Left lobe of liver (tissue), 2 donors: ENCODE results near the gene RAB36. TPM values are rescaled to one million over a fixed set of nuclear protein-coding genes. Genes with fewer than 3 reads are reported as not detected.
A peak's percentile ranks its signal among the peaks of the same experiment; 100 is the strongest.

Experiments used
- ATAC-seq: fragments of 200-7000 bp; cut with Tn5 transposase; one replicate; pipeline ENCODE4 v1.9.1; 2020; ENCODE audit warnings: mild to moderate bottlenecking, moderate library complexity
- DNase-seq: peaks from one replicate; pipeline ENCODE4 v3.0.0-alpha.2; 2020; ENCODE audit warnings: low spot score
- total RNA-seq: library from RNA; stranded (reverse); gene quantifications from one replicate; pipeline ENCODE4 v1.2.1, GENCODE V29; 2021
- donor health status: DM: no; HTN: no; CAD: no; lungs with moderate emphysema.
- donor health status: DM: no; HTN: yes; CAD: no.

RAB36 gene
- total RNA-seq, 1 donor from 2014 or later = 0.38 TPM

DNA sequence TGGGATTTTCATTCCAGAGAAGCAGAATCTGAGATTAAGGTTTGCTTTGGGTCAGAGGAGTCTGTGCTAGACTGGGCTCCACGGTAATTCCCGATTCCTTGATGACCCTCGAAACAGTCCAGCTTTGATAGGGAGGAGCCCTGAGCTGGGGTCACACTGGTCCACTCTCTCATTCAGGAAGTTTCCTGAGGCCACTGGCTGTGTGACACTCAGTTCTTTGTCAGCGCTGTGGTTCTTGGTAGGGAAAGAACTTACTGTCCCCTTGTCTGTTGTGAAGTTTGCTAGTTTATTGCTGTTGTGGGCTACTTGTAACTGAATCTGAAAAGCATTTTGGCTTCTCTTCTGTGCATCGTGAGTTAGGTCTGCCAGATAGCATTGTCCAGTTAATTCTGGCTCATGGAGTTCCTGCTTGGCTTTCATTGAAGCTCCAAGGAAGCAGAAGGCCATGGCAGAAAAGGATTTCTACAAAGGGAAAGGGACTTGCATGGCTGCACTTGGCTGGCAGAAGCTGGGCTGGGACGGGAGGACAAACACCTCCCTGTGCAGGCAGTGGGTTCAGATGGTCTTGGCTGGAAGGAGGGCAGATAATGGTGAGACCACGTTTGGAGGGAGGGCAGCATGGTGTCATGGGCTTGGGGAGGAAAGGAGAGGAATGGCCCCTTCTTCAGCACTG, 58.3 kb downstream of the RAB36 start:
- DNase-seq = no peak
- ATAC-seq = no peak

DNA sequence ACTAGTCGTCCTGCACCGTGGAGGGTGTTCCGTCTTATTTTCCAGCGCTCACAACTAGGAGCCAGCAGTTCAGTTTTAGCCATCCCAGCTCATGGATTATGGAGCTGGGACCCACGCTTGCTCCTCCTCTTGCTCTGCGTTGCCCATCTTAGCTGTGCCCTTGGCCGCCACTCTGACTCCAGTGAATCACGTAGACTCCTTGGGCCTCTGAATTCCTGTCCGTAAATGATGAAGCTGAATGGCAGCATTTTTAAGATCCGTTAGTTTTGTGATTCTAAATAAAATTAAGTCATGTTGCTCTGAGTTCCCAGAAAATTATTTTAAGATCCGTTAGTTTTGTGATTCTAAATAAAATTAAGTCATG, 58.8 kb downstream of the RAB36 start:
- DNase-seq (no peak), ATAC-seq (no peak)

DNA sequence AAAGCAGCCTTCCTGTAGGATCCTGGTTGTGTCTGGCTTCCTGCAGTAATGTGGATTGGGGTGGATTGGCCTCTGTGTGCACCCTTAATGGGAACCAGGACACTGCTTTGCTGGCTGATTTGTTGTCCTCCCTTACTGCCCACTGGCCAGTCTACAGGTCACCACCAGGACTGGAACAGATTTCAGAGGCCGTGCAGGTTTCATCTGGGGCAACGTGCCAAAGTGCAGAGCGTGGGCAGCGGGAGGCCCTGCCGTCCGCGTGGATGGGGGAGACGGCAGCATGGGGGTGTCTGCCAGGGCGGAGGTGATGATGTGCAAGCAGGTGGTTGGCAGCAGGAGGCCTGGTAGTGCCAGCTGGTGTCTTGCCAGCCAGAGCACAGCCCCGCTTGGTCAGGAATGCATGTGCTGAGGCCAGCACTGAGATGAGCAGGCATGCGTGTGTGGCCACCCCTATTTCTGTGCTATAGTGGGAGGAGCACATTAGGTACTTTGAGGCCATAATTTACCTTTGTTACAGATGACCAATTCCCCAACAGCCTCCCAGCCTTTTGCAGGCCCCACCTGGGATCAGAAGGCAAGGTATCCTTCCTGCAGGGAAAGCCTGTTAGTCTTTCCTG, 59.4 kb downstream of the RAB36 start:
- ATAC-seq (peak; percentile 84), DNase-seq (peak; percentile 95)

DNA sequence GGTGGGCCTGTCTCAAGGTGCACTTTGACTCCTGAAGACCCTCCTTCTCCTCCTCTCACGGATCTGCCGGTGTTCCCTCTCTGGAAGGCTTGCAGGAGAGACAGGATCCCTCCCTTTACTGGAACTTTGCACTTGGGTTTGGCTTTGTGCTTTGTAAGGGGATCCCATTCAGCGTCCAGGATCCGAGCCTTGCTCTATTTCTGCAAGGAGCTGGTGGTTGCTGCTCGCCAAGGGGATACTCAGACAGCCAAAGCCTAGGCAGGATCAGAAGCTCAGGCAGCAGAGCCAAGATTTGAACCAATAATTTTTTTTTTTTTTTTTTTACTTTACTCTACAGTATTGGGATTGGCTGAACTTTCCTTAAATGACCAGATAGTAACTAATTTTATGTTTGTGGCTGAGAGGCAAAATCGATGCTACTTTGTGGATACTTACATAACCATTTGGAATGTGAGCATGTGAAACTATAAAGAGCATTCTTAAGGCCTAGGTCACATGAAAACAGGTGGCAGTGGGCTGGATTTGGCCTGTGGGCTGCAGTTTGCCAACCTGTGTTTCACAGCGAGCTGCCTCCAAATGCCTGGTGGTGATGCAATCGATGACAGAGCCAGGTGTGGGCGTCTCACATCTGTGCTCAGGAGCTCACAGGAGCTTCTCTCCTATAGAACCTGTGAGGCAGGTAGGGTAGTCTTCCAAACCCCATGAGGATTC, 60.2 kb downstream of the RAB36 start:
- peak; percentile 68 for ATAC-seq
- DNase-seq = peak; percentile 87

DNA sequence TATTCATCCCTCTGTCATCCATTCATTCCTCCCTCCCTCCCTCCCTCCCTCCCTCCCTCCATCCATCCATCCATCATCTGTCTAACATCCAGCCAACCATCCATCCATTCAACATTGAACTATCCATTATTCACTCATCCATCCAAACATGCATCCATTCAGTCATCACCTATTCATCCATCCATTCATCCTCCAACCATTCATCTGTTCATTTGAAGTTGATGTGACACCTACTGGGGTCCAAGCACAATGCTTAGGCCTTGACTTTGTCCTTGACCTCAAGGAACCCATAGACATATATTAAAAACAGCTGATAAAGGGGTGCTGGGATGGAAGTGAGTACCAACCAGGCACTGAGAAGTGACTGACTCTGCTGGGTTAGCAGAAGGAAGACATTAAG, 61.6 kb downstream of the RAB36 start:
- ATAC-seq (no peak), DNase-seq (no peak)

DNA sequence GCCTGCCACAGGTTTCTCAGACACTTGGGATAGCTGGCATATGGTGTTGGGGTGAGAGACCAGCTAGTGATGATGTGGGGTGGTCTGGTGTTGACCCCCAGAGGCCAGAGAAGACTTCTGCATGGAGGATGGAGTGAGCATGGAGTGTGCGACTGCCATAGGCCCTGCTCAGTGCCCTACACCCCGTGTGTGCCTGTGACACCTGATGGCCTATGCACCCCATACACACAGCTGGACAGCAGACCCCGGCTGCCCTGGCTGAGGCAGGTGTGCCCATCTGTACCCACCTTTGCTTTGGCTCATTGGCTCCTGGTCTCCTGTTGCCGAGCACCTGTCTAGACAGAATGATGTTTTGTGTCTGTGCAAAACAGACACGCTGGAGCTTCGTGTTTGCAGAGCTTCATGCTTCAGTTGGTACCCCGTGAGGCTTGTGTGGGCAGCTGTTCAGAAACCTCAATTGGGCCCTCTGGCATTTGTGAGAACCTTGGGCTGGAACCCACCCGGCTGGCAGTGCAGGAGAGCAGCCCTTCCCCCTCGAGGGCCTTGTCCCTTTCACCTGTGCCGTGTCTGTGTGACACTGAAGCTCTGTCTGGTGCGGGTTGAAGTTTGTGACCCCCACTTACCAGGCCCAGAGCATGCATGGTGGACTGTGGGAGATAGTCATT, 62.6 kb downstream of the RAB36 start:
- no peak for DNase-seq
- no peak for ATAC-seq

DNA sequence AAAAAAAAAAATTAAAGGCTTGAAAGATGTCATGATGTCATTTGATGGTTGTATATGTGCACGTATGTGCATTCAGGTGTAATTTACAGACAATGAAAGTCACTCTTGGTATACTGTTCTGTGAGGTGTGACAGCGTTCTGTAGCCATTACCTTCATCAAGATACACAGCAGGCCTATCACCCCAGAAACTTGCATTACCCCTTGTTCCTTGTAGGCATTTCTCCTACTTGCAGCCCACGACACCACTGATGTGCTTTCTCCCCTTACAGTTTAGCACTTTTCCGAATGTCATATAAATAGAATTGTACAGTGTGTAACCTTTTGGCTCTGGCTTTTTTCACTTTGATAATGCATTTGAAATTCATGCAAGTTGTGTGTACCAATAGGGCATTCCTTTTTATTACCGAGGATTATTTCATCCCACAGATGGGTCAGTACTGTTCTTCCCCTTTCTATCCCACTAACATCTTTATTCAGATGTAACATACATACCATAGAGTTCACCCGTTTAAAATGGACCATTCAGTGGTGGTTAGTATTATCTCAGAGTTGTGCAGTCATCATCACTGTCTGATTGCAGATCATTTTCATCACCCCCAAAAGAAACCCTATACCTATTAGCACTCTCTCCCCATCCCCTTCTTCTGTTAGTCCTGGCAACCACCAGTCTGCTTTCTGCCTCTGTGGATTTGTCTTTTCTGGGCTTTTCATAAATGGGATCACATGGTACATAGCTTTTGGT, 65.3 kb downstream of the RAB36 start:
- DNase-seq = no peak

DNA sequence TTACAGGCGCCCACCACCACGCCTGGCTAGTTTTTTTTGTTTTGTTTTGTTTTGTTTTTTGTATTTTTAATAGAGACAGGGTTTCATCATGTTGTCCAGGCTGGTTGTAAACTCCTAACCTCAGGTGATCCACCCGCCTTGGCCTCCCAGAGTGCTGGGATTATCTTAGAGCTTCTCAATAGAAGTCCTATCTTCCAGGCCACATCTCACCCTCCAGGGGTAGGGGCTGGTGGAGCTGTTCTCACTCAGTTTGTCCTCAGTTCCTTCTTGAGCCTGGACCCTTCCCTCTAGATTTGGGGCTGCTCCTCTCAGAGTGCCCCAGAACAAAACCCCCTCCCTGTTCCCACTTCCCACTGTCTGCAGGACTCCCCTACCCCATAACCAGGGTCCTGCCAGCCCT, 66.3 kb downstream of the RAB36 start:
- DNase-seq (no peak), ATAC-seq (no peak)

More for the DNA sequence above, 65.3 kb downstream of the RAB36 start:
- no peak for ATAC-seq

DNA sequence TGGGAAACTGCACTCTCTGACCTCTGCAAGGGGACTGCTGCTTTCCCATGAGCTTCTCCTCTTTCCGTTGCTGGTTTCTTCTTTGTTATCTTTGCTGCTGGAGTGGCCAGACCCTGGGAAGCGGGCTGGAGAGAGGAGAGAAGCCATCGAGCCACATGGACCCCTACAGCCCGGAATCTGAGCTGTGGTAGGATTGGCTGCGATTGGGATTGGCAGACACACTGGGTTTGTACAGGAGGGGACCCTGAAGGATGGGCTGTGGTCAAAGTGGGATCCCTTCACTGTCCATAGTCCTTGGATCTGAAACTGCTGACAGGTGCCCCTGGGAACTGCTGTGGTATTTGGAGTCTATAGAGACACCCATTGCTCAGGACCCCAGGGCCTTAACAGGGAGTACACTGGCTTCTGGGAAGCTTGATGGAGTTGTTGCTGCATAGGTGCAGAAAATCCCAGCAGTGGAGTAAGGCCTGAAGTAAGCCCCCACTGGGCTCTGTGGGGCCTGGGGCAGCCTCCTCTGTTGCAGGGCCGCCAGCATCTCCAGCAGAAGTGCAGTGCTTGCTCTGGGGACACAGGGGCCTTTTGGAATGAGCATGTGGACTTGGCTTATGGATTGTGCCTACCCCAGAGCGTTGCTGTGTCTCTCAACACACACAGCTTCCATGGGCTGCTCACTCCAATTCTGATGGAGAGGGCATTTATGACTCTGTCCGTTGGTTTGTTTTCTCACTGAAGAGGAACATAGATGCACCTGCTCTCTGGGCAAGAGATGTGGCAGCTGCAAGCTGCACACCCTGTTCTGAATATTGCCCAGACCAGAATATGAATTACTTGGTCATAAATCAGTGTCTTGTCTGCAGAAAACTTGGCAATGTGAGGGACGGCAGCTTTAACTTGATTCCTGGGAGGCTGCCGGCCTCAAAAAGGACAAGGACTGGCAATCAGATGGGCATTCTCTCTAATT, 67.1 kb downstream of the RAB36 start:
- no peak for DNase-seq
- ATAC-seq = no peak

DNA sequence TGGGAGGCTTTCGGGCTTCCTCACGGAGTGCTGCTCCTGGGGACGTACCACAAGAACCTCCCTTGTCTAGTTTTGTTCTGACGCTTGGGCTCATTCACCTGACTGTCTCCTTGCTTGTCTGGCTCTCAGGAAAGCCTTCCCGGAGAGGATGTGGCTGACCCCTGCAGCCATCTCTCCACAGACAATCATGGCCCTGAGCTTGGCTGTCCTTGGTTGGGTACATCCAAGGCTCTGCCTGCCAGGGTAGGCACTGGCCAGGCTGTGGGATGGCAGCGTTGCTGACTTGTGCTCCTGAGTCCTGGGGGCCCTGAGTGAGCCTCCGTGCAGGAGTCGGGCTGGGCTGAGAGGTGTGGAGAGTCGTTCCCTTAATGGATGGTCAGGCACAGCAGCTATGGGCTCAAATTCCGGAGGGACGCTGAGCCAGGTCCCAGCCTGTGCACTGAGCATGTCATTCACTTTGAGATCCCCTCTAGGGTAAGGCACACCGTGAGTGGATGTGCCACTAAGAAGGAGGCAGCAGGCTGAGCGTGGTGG, 67.8 kb downstream of the RAB36 start:
- ATAC-seq (no peak), DNase-seq (no peak)

DNA sequence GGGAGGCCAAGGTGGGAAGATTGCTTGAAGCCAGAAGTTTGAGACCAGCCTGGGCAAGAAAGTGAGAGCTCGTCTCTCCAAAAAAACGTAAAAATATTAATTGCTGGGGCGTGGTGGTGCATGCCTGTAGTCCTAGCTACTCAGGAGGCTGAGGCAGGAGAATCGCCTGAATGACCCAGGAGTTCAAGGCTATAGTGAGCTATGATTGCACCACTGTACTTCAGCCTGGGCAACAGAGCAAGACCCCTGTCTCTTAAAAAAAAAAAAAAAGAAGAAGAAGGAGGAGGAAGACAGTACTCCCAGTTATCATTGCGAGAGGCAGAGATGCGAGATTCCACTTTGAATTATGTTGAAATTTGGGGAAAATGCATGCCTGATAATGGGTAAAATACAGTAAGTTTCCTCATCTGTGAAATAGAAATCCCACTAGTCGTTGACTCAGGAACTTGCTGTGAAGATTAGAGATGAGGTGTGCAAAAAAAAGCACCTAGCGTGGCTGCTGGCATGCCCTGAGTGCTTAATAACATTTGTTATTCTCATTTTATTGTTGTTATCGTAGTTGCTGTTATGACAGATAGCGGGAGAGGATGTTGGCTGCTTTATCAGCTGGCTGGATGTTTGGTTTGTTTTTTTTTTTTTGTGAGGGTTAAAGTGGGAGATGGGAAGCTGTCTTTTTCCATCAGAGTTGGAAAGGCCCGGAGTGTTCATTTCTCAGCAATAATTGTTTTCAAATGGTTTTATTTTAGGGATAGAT, 68.5 kb downstream of the RAB36 start:
- ATAC-seq = no peak

More for the DNA sequence above, 68.5 kb downstream of the RAB36 start:
- no peak for DNase-seq

Other genes with a start within 250 kb of the RAB36 start
- gene GNAZ, start 75.0 kb upstream of the RAB36 start, total RNA-seq = 0.33 TPM
- 0.18 TPM for gene RSPH14, start 3.5 kb upstream of the RAB36 start, total RNA-seq
- 29.7 TPM for gene BCR, start 35.0 kb downstream of the RAB36 start, total RNA-seq